Kidney (tissue), 14 donors: Measurements from ENCODE around the gene FLYWCH1. TPM values are rescaled to one million over a fixed set of nuclear protein-coding genes. Genes with fewer than 3 reads are reported as not detected.

Experiments used
- DNase-seq, 5 donors: peaks; one replicate each; pipeline ENCODE4 v3.0.0-alpha.2; 2013 to 2020
- FAIRE-seq: peaks from 2 replicates; lab custom pipeline; 2012; peaks lifted over from hg19 to GRCh38; lab: Jason Lieb, UNC
- H3K27ac ChIP-seq, 2 donors: one replicate each; pipeline ENCODE4 v1.7.0; 2013; ENCODE audit warnings: low read depth in 2 of 2, low read length in 2 of 2, inconsistent platforms in 1 of 2
- H3K27me3 ChIP-seq: one replicate; pipeline ENCODE4 v1.7.1; 2013; ENCODE audit warnings: low read length, inconsistent platforms; ENCODE audit not compliant: control insufficient read depth, insufficient read depth
- H3K36me3 ChIP-seq, 3 donors: one replicate each; pipeline versions ENCODE4 v1.7.0 to v1.7.1; 2013; ENCODE audit warnings: low read length in 3 of 3, control low read depth in 1 of 3, inconsistent platforms in 1 of 3; ENCODE audit not compliant: insufficient read depth in 3 of 3, control insufficient read depth in 2 of 3
- H3K4me1 ChIP-seq, 3 donors: one replicate each; pipeline versions ENCODE4 v1.7.0 to v1.7.1; 2013; ENCODE audit warnings: low read length in 3 of 3, inconsistent platforms in 1 of 3, low read depth in 1 of 3; ENCODE audit not compliant: control insufficient read depth in 2 of 3, insufficient read depth in 2 of 3
- H3K4me3 ChIP-seq, 3 donors: one replicate each; pipeline versions ENCODE4 v1.7.0 to v1.8.1; 2013; ENCODE audit warnings: low read length in 3 of 3, control low read depth in 1 of 3, inconsistent platforms in 1 of 3
- H3K9ac ChIP-seq, 3 donors: one replicate each; pipeline versions ENCODE4 v1.7.0 to v1.7.1; 2013; ENCODE audit warnings: low read length in 3 of 3, control low read depth in 1 of 3, inconsistent platforms in 1 of 3
- H3K9me3 ChIP-seq, 3 donors: one replicate each; pipeline versions ENCODE4 v1.7.0 to v1.7.1; 2013; ENCODE audit warnings: low read length in 3 of 3, control low read depth in 1 of 3, inconsistent platforms in 1 of 3; ENCODE audit not compliant: control insufficient read depth in 2 of 3, insufficient read depth in 1 of 3
- intact Hi-C: fragments of 100-400 bp; cut with DNase I; formaldehyde crosslinking; loops from one replicate; pipeline ENCODE4 v1.11.1; 2022
- polyA plus RNA-seq: library from polyadenylated mRNA; stranded (reverse); fragments of 350-450 nt; fragmentation: Illumina TruSeq; extraction: RNeasy Lipid Tissue Mini Kit (QIAGEN cat#74804); gene quantifications from one replicate; pipeline ENCODE4 v1.2.3, GENCODE V29; 2014; ENCODE audit warnings: low read depth, low replicate concordance; ENCODE audit not compliant: insufficient read depth
- total RNA-seq: library from RNA; stranded (reverse); fragmentation: NEBNext Ultra II Directional; extraction: Animal tissue kit (Norgen Biotek cat#: 25700); gene quantifications from one replicate; pipeline ENCODE4 v1.2.1, GENCODE V29; 2021
- TF ChIP-seq, protein P1 (sequence below): IDR thresholded peaks from 3 replicates; pipeline ENCODE4 v1.5.1; 2012; ENCODE audit warnings: mild to moderate bottlenecking, moderate library complexity, borderline replicate concordance; ENCODE audit not compliant: insufficient read depth; ENCODE audit errors: extremely low read depth
- donor health status: control.
- donor health status: control.
- donor health status: control.
- donor health status: control.
- donor health status: control.
- donor health status: DM: yes; HTN: yes; CAD: no.
- donor health status: Normal renal cell carcinoma (clear cell type).

Gene FLYWCH1
- total and polyA plus RNA-seq, 2 donors from 2014 or later: 24.5 to 36.8 TPM

DNA sequence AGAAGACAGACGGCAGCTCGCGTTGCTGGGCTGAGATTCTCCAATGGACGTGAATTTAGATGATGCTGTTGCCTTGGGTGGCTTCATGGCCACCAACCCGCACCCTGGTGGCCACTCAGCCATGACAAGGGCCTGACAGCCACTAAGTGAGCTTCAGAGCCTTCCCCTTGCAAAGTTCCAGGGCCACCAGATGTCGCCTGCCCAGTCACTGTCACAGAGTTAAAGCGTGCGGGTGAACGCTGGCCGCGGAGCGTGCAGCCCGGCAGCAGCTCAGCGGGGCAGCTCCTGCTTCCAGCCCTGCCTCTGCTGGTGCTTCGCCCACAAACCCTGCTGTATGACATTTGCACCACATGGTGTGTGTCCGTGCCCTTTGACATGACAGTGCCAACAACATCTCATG is 39.0 kb downstream of the FLYWCH1 start:
- no peak overlapping the region for H3K4me3 ChIP-seq
- TF ChIP-seq, protein P1, sequence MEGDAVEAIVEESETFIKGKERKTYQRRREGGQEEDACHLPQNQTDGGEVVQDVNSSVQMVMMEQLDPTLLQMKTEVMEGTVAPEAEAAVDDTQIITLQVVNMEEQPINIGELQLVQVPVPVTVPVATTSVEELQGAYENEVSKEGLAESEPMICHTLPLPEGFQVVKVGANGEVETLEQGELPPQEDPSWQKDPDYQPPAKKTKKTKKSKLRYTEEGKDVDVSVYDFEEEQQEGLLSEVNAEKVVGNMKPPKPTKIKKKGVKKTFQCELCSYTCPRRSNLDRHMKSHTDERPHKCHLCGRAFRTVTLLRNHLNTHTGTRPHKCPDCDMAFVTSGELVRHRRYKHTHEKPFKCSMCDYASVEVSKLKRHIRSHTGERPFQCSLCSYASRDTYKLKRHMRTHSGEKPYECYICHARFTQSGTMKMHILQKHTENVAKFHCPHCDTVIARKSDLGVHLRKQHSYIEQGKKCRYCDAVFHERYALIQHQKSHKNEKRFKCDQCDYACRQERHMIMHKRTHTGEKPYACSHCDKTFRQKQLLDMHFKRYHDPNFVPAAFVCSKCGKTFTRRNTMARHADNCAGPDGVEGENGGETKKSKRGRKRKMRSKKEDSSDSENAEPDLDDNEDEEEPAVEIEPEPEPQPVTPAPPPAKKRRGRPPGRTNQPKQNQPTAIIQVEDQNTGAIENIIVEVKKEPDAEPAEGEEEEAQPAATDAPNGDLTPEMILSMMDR: no peak
- H3K27me3 ChIP-seq: no peaks in the 10 kb centered on the region
- DNase-seq (no peak), FAIRE-seq (no peak)
- no peaks in the 10 kb centered on the region for H3K4me1 ChIP-seq
- H3K27ac ChIP-seq: no peak overlapping the region
- H3K9ac ChIP-seq: no peak overlapping the region
- intact Hi-C loops: no loop called here
- H3K36me3 ChIP-seq: peaks cover 0 to 10% (median 2%) of the 10 kb centered on the region in 3 donors
- no peaks in the 10 kb centered on the region for H3K9me3 ChIP-seq

DNA sequence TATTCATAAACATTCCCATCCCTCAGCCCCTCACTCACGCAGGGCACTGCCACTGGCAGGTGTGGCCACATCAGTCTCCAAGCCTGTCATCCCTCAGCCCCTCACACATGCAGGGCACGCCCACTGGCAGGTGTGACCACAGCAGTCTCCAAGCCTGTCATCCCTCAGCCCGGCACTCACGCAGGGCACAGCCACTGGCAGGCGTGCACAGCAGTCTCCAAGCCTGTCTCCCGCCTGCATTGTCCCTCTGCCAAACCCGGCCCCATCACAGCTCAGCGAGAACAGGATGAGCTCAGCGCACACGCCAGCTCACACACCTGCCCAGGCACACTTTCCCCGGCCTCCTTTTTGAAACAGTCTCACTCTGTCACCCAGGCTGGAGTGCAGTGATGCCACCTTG is 40.9 kb downstream of the FLYWCH1 start:
- Histone ChIP-seq H3K27ac (no peak overlapping the region), H3K4me1 (no peaks in the 10 kb centered on the region), H3K36me3 (peaks cover 0 to 3% (median 0%) of the 10 kb centered on the region in 3 donors), H3K9ac (no peak overlapping the region), H3K27me3 (no peaks in the 10 kb centered on the region), H3K9me3 (no peaks in the 10 kb centered on the region), H3K4me3 (no peak overlapping the region)
- TF ChIP-seq, protein P1: no peak
- FAIRE-seq (no peak), DNase-seq (no peak)
- intact Hi-C loops: no loop called here

DNA sequence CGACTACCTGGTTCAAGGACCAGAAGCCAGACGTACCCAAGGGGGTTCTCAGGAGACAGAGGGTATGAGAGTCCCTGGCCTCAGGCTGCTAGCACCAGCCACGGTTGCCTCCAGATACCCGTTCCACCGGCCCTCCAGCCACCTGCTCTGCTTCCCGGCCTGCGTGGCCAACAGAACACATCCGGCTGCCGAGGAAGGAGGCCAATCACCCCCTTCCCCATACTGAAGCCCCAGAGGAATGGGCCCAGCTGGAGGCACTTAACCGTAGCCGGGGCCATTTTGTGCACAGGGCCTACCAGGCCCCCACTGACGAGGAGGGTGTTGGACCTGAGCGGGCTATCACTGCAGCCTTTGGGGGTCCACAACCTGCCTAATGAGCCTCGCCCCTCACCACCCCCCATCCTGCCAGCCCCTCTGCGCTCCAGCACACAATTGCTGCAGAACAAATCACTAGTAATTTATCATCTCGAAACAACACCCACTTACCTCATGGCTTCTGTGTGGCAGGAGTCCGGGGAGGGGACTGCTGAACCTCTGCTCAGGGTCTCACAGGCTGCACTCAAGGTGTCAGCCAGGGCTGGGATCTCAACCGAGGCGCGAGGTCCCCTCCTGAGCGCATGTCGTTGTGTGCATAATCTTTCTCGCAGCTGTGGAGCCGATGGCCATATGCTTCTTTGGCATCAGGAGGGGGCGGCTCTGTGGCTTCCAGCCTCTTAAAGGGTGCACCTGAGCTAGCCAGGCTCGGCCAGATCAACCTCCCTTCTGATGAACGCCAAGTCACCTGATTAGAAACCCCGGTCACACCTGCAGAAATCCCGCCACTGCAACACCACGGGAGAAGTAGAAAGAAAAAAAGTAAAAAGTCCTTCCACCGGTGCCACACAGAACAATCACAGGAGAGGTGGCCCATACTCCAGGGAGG is 42.2 kb downstream of the FLYWCH1 start:
- peak in 4 of 5 donors; percentile 30 to 63 (median 56) for DNase-seq
- Histone ChIP-seq H3K27me3 (no peaks in the 10 kb centered on the region), H3K27ac (no peak overlapping the region)

More for the DNA sequence above, 42.2 kb downstream of the FLYWCH1 start:
- H3K4me1 ChIP-seq: no peaks in the 10 kb centered on the region
- peaks cover 0 to 3% (median 0%) of the 10 kb centered on the region in 3 donors for H3K36me3 ChIP-seq
- H3K4me3 ChIP-seq: no peak overlapping the region
- FAIRE-seq: no peak
- no peaks in the 10 kb centered on the region for H3K9me3 ChIP-seq
- H3K9ac ChIP-seq: no peak overlapping the region
- intact Hi-C loops: no loop called here
- TF ChIP-seq, protein P1: no peak
